Cardiac muscle cell (in vitro differentiated cells and primary cell): ENCODE measurements around the gene MIEN1. TPM values are rescaled to one million over a fixed set of nuclear protein-coding genes. Genes with fewer than 3 reads are reported as not detected.

Source experiments
- DNase-seq, 2 donors: peaks; one replicate each; pipeline versions ENCODE4 v3.0.0 to v3.0.0-alpha.2; 2010 to 2017; ENCODE audit warnings: low read depth in 1 of 2, low spot score in 1 of 2
- H3K27ac ChIP-seq: fragments of 200-600 bp; sonication (generic); 2 replicates; pipeline ENCODE4 v1.5.1; 2016
- H3K27me3 ChIP-seq: fragments of 200-600 bp; sonication (generic); 2 replicates; pipeline ENCODE4 v1.6.0; 2016; ENCODE audit warnings: control low read depth
- H3K36me3 ChIP-seq: fragments of 200-600 bp; sonication (generic); 2 replicates; pipeline ENCODE4 v1.5.1; 2016; ENCODE audit warnings: control low read depth
- H3K4me1 ChIP-seq: fragments of 200-600 bp; sonication (generic); 2 replicates; pipeline ENCODE4 v1.8.1; 2017; ENCODE audit warnings: low read depth, mild to moderate bottlenecking, mixed run types
- H3K4me3 ChIP-seq: fragments of 200-600 bp; sonication (generic); 2 replicates; pipeline ENCODE4 v1.5.1; 2016; ENCODE audit warnings: mild to moderate bottlenecking
- H3K9me3 ChIP-seq: fragments of 200-600 bp; sonication (generic); 2 replicates; pipeline ENCODE4 v1.5.1; 2017; ENCODE audit warnings: low read depth, mild to moderate bottlenecking, control low read depth
- polyA plus RNA-seq: library from polyadenylated mRNA; unstranded; fragments of >200 nt; fragmentation: Nextera tagmentation; extraction: Ambion mirVana; gene quantifications from 2 replicates; pipeline ENCODE4 v1.2.1, GENCODE V29; 2016
- total RNA-seq: library from RNA; depleted of rRNA; stranded (reverse); fragments of >200 nt; gene quantifications from 2 replicates; pipeline ENCODE4 v1.2.3, GENCODE V29; 2016
- TF ChIP-seq, protein P1 (sequence below): IDR thresholded peaks from 2 replicates; pipeline ENCODE4 v1.5.1; 2012; ENCODE audit warnings: low read depth, mild to moderate bottlenecking, low read length

MIEN1 gene
- total and polyA plus RNA-seq, 2 experiments from 2014 or later: 64.3 to 87.8 TPM

DNA sequence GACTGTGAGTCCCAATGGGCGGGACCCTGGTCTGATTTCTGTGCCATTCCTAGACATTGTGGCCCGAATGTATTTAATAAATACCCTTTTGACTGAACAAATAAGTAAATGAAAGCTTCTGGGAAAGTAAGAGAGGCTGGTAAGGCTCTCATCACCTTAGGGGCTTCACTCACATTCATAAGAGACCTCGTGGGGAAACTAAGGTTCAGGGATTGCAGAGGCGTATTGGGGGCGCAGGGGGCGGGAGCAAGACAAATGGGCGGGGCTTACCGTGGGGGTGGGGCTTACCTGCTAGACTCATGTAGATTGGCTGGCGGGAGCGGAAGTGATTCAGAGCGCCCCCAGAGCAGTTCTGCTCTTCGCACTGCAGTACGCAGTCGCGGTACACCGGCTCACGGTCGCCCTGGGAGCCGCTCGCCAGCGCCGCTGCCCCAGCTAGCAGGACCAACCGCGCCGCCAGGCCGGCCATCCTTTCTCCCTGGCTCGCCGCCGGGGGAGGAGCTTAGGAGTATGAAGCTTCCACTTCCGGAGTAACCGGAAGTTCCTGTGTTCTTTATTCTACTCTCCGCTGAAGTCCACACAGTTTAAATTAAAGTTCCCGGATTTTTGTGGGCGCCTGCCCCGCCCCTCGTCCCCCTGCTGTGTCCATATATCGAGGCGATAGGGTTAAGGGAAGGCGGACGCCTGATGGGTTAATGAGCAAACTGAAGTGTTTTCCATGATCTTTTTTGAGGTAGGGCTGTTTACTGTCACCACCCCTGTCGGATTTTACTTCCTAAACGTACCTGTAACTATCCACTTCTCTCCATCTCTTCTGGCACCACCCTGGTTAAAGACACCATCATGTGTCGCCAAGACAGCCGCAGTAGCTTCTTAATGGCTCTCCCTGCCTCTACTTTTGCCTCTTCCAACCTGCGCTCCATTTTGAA lies 42.5 kb downstream of the MIEN1 start, which contains the start of gene PGAP3:
Gene PGAP3, minus strand, starts transcription at position 512 of the 929 bp plus-strand sequence. Its CDS starts 43 bp downstream, at position 469.
- H3K4me1 ChIP-seq: peaks cover 9% of the 10 kb centered on the region
- TF ChIP-seq, protein P1, sequence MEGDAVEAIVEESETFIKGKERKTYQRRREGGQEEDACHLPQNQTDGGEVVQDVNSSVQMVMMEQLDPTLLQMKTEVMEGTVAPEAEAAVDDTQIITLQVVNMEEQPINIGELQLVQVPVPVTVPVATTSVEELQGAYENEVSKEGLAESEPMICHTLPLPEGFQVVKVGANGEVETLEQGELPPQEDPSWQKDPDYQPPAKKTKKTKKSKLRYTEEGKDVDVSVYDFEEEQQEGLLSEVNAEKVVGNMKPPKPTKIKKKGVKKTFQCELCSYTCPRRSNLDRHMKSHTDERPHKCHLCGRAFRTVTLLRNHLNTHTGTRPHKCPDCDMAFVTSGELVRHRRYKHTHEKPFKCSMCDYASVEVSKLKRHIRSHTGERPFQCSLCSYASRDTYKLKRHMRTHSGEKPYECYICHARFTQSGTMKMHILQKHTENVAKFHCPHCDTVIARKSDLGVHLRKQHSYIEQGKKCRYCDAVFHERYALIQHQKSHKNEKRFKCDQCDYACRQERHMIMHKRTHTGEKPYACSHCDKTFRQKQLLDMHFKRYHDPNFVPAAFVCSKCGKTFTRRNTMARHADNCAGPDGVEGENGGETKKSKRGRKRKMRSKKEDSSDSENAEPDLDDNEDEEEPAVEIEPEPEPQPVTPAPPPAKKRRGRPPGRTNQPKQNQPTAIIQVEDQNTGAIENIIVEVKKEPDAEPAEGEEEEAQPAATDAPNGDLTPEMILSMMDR: no peak
- no peaks in the 10 kb centered on the region for H3K36me3 ChIP-seq
- peak; percentile 89 to 92 for DNase-seq
- peak within 1 kb of the TSS; percentile 68 for H3K4me3 ChIP-seq
- H3K27ac ChIP-seq: peak within 1 kb of the TSS; percentile 96
- no peaks in the 10 kb centered on the region for H3K9me3 ChIP-seq
- H3K27me3 ChIP-seq: no peaks in the 10 kb centered on the region

DNA sequence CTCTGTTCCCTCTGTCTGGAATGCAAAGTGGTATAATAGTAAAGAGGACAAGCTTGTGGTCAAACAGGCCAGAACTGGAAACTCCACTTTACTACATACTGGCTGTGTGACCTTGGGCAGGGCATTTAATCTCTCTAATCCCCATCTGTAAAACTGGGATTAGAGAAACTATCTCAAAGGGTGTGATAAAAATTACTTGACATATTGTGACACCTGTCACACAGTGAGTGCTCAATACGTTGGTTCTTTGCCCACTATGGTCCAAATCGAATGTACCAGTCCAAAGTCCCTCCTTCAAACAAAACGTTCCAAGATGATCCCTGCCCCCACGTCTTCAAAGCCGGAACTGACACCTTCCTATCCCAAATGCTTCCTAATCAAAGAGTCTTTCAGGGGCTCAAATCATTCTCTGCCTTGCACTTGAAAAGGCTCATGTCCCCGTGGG lies 43.2 kb downstream of the MIEN1 start:
- no peak for DNase-seq
- Histone ChIP-seq H3K4me3 (peak overlapping the region; percentile 68), H3K36me3 (no peaks in the 10 kb centered on the region), H3K9me3 (no peaks in the 10 kb centered on the region), H3K4me1 (peaks cover 9% of the 10 kb centered on the region), H3K27ac (peak overlapping the region; percentile 96), H3K27me3 (no peaks in the 10 kb centered on the region)
- TF ChIP-seq, protein P1: no peak

DNA sequence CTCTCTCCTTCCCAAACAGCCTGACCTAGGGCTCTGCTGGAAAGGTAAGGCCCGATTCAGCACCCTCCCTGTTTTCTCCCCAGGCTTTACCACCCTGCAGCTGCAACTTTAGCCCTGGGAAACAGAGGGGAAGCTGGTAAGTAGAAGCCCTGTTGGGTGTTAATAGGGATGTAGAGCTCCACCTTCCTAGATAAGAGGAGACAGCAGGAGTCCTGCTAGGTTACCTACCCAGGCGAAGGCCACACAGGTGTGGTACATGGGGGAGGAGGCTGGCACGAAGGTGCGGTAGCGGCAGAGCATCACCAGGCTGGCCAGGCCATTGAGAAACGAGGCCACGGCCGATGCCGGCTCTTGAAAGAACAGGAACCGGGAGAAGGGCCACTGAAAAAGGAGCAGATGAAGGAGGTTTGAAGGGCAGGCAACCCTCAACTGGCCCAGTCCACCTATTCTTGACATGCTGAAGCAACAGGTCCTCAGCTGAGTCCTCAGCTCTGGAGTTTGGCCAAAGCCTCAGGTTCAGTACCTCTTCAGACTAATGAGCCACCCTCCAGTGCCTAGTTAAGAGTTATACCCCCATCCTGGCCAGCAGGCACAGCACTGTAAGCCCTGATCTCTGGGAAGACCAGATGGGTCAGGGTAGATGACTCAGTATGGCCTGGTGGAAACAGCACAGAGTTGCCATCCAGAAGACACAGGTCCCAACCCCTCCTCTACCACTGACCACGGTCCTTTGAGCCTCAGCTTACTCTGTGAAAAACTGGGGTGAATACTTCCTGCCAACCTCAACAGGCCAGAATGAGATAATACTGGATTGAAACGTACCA lies 45.8 kb downstream of the MIEN1 start:
- DNase-seq: no peak
- Histone ChIP-seq H3K27ac (no peak overlapping the region), H3K4me3 (no peak overlapping the region), H3K9me3 (no peaks in the 10 kb centered on the region), H3K36me3 (no peaks in the 10 kb centered on the region), H3K27me3 (no peaks in the 10 kb centered on the region), H3K4me1 (peaks cover 15% of the 10 kb centered on the region)
- TF ChIP-seq, protein P1: no peak

DNA sequence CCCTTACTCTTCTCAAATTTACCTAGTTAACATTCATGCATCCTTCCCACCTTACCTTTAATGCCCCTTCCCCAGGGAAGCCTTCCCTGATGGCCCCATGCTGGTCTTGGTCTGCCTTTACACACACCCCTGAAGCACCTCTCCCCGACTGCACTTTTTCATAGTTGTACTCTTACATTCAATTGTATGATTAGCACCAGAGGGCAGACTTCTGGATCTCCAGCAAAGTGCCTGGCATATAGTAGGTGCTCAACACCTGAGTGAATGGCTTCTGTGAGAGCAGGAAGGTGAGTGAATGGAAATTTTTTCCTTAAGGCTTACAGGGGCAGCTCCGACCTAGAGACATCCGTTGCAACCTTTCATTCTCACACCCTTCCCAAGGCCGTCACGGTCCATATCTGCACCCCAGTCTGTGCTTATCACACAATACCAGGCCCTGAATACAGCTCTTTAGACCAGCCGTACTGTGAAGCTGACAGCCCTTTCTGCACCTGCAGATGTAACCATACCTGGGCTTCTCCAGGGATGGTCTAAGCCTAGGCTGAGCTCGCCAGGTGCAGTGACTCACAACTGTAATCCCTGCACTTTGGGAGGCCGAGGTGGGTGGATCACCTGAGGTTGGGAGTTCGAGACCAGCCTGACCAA lies 46.9 kb downstream of the MIEN1 start:
- no peaks in the 10 kb centered on the region for H3K36me3 ChIP-seq
- DNase-seq: no peak

More for the DNA sequence above, 46.9 kb downstream of the MIEN1 start:
- Histone ChIP-seq H3K4me1 (peaks cover 20% of the 10 kb centered on the region), H3K27me3 (no peaks in the 10 kb centered on the region), H3K9me3 (no peaks in the 10 kb centered on the region), H3K4me3 (no peak overlapping the region), H3K27ac (no peak overlapping the region)
- TF ChIP-seq, protein P1: no peak
